ENCODE data around the gene CLPTM1L. TPM values are rescaled to one million over a fixed set of nuclear protein-coding genes. Genes with fewer than 3 reads are reported as not detected.

CLPTM1L gene
- polyA plus RNA-seq, 1 donor from 2014 or later = 61.6 TPM

DNA sequence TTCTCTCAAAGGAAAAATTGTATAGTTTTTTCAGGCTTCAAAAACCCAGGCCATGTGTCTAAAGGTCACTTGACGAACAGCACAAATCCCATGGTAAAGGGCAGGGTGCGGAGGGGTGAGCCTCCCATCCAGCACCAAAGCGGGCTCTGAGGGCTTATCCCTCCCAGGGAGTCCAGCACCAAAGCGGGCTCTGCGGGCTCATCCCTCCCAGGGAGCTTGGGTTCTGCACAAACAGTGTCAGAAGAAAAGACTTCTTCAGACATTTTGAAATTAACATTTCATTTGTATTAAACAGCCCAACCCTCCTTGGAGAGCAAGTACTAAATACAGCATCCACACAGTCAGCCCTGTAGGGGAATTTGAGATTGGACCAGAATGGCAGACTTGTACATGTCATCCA, 43.0 kb upstream of the CLPTM1L start:
- Histone ChIP-seq H2AFZ (ENCODE audit: low read depth, low read length) (no peak overlapping the region), H4K20me1 (ENCODE audit: insufficient read depth) (no peaks in the 10 kb centered on the region), H3K27me3 (ENCODE audit: insufficient read depth, low read depth, low read length) (peaks cover 53% of the 10 kb centered on the region), H3K4me3 (ENCODE audit: low read length) (no peak overlapping the region), H3K9me3 (ENCODE audit: low read length) (no peaks in the 10 kb centered on the region), H3K27ac (ENCODE audit: low read length) (no peak overlapping the region), H3K36me3 (ENCODE audit: insufficient read depth, low read length) (no peaks in the 10 kb centered on the region), H3K9me2 (ENCODE audit: insufficient read depth, low read length) (no peaks in the 10 kb centered on the region), H3K4me2 (ENCODE audit: low read length) (no peak overlapping the region), H3F3A (ENCODE audit: insufficient read depth, low read length, poor library complexity, severe bottlenecking) (no peaks in the 10 kb centered on the region), H3K9ac (ENCODE audit: low read length) (no peak overlapping the region), H3K79me2 (replicated peaks; ENCODE audit: insufficient read depth, low read length) (no peaks in the 10 kb centered on the region)
- TF ChIP-seq TAF1 (IDR thresholded peaks at IDR 0.05; ENCODE audit: low read depth) = no peak

DNA sequence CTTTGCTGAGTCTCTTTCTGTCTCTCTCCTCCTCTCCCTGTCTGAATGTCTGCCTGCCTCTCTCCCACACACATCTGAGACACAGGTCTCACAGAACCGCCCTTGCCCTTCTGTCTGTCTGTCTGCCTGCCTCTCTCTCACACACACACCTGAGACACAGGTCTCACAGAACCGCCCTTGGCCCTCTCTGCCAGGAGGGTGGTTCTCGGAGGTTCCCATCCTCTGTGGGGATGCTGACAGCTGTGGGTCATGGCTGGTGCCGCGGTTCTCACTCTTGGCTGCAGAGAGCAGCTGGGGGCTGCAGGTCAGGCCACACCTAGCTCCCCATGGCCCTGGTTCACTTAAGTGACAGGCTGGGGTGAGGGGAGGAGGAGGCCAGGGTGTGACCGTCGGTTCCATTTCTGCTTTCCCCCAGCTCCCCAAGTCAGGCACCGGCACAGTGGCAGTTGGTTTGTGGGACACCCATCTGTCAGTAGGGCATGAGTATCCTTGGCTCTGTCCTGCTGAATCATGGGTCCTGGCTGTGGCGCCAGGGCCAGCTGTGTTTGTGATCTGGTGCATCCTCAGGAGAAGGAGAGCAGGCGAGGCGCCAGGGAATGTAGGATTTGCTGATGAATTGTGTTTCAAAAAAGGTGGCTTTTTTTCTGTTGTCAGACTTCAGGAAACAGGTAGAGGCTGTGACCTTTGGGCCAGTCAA, 42.3 kb upstream of the CLPTM1L start:
- Histone ChIP-seq H3K9ac (ENCODE audit: low read length) (no peak overlapping the region), H2AFZ (ENCODE audit: low read depth, low read length) (no peak overlapping the region), H3K79me2 (replicated peaks; ENCODE audit: insufficient read depth, low read length) (no peaks in the 10 kb centered on the region), H3K4me2 (ENCODE audit: low read length) (no peak overlapping the region), H3F3A (ENCODE audit: insufficient read depth, low read length, poor library complexity, severe bottlenecking) (no peaks in the 10 kb centered on the region), H3K4me3 (ENCODE audit: low read length) (no peak overlapping the region), H3K36me3 (ENCODE audit: insufficient read depth, low read length) (no peaks in the 10 kb centered on the region), H3K9me2 (ENCODE audit: insufficient read depth, low read length) (no peaks in the 10 kb centered on the region), H3K27me3 (ENCODE audit: insufficient read depth, low read depth, low read length) (peaks cover 53% of the 10 kb centered on the region), H3K9me3 (ENCODE audit: low read length) (no peaks in the 10 kb centered on the region), H3K27ac (ENCODE audit: low read length) (no peak overlapping the region), H4K20me1 (ENCODE audit: insufficient read depth) (no peaks in the 10 kb centered on the region)
- no peak for TF ChIP-seq SMC3 (conservative IDR thresholded peaks at IDR 0.05; ENCODE audit: poor library complexity)
- TF ChIP-seq RAD21 (conservative IDR thresholded peaks at IDR 0.05) = no peak
- no peak for TF ChIP-seq EP300 (conservative IDR thresholded peaks at IDR 0.05; ENCODE audit: poor library complexity, severe bottlenecking)
- TF ChIP-seq POLR2AphosphoS5 (IDR thresholded peaks at IDR 0.05) = no peak
- TF ChIP-seq EZH2 (IDR thresholded peaks at IDR 0.05; ENCODE audit: borderline replicate concordance, insufficient read depth, low read length, poor library complexity, severe bottlenecking) = no peak
- TF ChIP-seq TAF1 (IDR thresholded peaks at IDR 0.05; ENCODE audit: low read depth) = no peak
- TF ChIP-seq, protein P1, sequence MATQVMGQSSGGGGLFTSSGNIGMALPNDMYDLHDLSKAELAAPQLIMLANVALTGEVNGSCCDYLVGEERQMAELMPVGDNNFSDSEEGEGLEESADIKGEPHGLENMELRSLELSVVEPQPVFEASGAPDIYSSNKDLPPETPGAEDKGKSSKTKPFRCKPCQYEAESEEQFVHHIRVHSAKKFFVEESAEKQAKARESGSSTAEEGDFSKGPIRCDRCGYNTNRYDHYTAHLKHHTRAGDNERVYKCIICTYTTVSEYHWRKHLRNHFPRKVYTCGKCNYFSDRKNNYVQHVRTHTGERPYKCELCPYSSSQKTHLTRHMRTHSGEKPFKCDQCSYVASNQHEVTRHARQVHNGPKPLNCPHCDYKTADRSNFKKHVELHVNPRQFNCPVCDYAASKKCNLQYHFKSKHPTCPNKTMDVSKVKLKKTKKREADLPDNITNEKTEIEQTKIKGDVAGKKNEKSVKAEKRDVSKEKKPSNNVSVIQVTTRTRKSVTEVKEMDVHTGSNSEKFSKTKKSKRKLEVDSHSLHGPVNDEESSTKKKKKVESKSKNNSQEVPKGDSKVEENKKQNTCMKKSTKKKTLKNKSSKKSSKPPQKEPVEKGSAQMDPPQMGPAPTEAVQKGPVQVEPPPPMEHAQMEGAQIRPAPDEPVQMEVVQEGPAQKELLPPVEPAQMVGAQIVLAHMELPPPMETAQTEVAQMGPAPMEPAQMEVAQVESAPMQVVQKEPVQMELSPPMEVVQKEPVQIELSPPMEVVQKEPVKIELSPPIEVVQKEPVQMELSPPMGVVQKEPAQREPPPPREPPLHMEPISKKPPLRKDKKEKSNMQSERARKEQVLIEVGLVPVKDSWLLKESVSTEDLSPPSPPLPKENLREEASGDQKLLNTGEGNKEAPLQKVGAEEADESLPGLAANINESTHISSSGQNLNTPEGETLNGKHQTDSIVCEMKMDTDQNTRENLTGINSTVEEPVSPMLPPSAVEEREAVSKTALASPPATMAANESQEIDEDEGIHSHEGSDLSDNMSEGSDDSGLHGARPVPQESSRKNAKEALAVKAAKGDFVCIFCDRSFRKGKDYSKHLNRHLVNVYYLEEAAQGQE (IDR thresholded peaks at IDR 0.05; ENCODE audit: borderline replicate concordance) = no peak
- TF ChIP-seq, protein P2, sequence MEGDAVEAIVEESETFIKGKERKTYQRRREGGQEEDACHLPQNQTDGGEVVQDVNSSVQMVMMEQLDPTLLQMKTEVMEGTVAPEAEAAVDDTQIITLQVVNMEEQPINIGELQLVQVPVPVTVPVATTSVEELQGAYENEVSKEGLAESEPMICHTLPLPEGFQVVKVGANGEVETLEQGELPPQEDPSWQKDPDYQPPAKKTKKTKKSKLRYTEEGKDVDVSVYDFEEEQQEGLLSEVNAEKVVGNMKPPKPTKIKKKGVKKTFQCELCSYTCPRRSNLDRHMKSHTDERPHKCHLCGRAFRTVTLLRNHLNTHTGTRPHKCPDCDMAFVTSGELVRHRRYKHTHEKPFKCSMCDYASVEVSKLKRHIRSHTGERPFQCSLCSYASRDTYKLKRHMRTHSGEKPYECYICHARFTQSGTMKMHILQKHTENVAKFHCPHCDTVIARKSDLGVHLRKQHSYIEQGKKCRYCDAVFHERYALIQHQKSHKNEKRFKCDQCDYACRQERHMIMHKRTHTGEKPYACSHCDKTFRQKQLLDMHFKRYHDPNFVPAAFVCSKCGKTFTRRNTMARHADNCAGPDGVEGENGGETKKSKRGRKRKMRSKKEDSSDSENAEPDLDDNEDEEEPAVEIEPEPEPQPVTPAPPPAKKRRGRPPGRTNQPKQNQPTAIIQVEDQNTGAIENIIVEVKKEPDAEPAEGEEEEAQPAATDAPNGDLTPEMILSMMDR (IDR thresholded peaks at IDR 0.05; ENCODE audit: poor library complexity, severe bottlenecking) = no peak
- no peak for TF ChIP-seq MXI1 (conservative IDR thresholded peaks at IDR 0.05; ENCODE audit: poor library complexity, severe bottlenecking)

All from neural cell (in vitro differentiated cells).